ENCODE results near the gene INAFM2. TPM values are rescaled to one million over a fixed set of nuclear protein-coding genes. Genes with fewer than 3 reads are reported as not detected.

Gene INAFM2
- total and polyA plus RNA-seq, 2 experiments from 2014 or later: 13.7 to 19.5 TPM

DNA sequence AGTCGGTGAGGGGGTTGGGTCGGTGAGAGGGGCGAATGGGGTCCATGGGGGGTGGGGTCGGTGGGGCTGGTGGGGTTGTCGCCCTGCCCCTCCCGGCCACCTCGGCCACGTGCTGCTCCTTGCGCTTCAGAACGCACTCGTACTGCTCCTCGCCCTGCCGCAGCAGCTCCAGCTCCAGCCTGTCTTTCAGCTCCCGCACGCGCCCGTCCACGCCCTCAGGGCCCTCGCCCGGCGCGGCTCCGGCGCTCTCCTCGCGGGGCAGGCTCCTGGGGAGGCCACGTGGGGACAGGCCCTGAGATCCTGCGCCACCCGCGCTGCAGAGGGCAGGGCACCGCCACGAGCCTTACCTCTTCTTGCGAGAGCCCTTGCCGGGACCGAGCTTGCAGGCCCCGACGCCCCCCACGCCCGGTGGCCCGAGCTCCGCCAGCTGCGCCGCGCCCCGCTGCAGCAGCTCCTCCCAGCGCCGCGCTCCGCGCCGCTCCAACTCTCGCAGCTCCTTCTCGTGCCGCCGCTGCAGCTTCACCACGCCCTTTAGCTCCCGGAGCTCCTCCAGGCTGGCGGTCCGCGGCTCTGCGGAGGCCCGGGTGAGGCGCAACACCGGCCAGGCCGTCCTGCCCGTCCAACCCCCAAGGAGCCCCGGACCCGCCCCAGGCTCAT, 32.4 kb upstream of the INAFM2 start:
- DNase-seq (ENCODE audit: low spot score): peak; percentile 85

DNA sequence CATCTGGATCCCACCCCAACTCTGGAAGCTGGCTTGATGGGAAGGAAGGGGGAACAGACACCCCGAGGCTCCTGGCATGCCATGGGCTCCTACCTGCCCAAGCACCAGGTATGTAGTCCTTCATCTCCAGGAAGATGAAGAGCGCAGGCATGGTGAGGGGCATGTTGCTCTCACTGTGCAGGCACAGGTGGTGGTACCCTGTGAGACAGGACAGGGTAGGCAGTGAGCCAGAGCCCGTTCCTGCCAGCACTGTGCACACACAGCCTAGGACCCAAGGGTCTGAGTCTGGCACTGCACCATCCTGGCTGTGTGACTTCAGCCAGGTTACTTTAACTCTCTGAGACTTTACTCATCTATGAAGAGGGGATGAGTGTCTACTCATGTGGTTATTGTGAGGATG, 31.2 kb upstream of the INAFM2 start:
- TF ChIP-seq EZH2 (IDR thresholded peaks at IDR 0.05; ENCODE audit: borderline replicate concordance) (no peak), EZH2phosphoT487 (IDR thresholded peaks at IDR 0.05; ENCODE audit: low read depth, severe bottlenecking, unreplicated experiment) (no peak)
- TF ChIP-seq, protein P1, sequence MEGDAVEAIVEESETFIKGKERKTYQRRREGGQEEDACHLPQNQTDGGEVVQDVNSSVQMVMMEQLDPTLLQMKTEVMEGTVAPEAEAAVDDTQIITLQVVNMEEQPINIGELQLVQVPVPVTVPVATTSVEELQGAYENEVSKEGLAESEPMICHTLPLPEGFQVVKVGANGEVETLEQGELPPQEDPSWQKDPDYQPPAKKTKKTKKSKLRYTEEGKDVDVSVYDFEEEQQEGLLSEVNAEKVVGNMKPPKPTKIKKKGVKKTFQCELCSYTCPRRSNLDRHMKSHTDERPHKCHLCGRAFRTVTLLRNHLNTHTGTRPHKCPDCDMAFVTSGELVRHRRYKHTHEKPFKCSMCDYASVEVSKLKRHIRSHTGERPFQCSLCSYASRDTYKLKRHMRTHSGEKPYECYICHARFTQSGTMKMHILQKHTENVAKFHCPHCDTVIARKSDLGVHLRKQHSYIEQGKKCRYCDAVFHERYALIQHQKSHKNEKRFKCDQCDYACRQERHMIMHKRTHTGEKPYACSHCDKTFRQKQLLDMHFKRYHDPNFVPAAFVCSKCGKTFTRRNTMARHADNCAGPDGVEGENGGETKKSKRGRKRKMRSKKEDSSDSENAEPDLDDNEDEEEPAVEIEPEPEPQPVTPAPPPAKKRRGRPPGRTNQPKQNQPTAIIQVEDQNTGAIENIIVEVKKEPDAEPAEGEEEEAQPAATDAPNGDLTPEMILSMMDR (IDR thresholded peaks at IDR 0.05; ENCODE audit: poor library complexity): no peak
- no peak overlapping the region for H3K4me2 ChIP-seq
- no peaks in the 10 kb centered on the region for H4K20me1 ChIP-seq (ENCODE audit: insufficient read depth, poor library complexity, severe bottlenecking)
- H3K79me2 ChIP-seq: no peaks in the 10 kb centered on the region
- no peak for DNase-seq (ENCODE audit: low spot score)
- 92% methylated on average over 3 of the region's 3 CpGs for WGBS (ENCODE audit: low lambda C conversion rate, missing lambda C conversion rate)
- no peaks in the 10 kb centered on the region for H3K9me3 ChIP-seq (ENCODE audit: low read depth)
- H3K9me2 ChIP-seq (replicated peaks; ENCODE audit: insufficient read depth): no peaks in the 10 kb centered on the region
- H3K27me3 ChIP-seq: peaks cover 45% of the 10 kb centered on the region
- peaks cover 19% of the 10 kb centered on the region for H3K4me1 ChIP-seq (ENCODE audit: insufficient read depth)
- no peak overlapping the region for H3K27ac ChIP-seq
- no peak overlapping the region for H3K4me3 ChIP-seq
- H2AFZ ChIP-seq: no peak overlapping the region
- no peaks in the 10 kb centered on the region for H3K36me3 ChIP-seq (replicated peaks; ENCODE audit: insufficient read depth, low read depth)

More for the DNA sequence above, 32.4 kb upstream of the INAFM2 start:
- peaks cover 45% of the 10 kb centered on the region for H3K27me3 ChIP-seq
- no peaks in the 10 kb centered on the region for H3K9me2 ChIP-seq (replicated peaks; ENCODE audit: insufficient read depth)
- TF ChIP-seq EZH2 (IDR thresholded peaks at IDR 0.05; ENCODE audit: borderline replicate concordance) (no peak), EZH2phosphoT487 (IDR thresholded peaks at IDR 0.05; ENCODE audit: low read depth, severe bottlenecking, unreplicated experiment) (no peak)
- TF ChIP-seq, protein P1 (IDR thresholded peaks at IDR 0.05; ENCODE audit: poor library complexity): no peak
- H3K79me2 ChIP-seq: no peaks in the 10 kb centered on the region
- no peaks in the 10 kb centered on the region for H3K36me3 ChIP-seq (replicated peaks; ENCODE audit: insufficient read depth, low read depth)
- 2% methylated on average over 56 of the region's 68 CpGs for whole genome bisulfite sequencing (ENCODE audit: low lambda C conversion rate, missing lambda C conversion rate)
- no peaks in the 10 kb centered on the region for H3K9me3 ChIP-seq (ENCODE audit: low read depth)
- H3K4me1 ChIP-seq (ENCODE audit: insufficient read depth): peaks cover 20% of the 10 kb centered on the region
- H3K27ac ChIP-seq: no peak overlapping the region
- H3K4me3 ChIP-seq: peak overlapping the region; percentile 20
- peak overlapping the region; percentile 96 for H3K4me2 ChIP-seq
- H2AFZ ChIP-seq: no peak overlapping the region
- H4K20me1 ChIP-seq (ENCODE audit: insufficient read depth, poor library complexity, severe bottlenecking): no peaks in the 10 kb centered on the region

GRCh38 chr15:40293006-40293405, 30.5 kb upstream of the INAFM2 start:
- no peak overlapping the region for H3K4me2 ChIP-seq
- no peak for TF ChIP-seq EZH2phosphoT487 (IDR thresholded peaks at IDR 0.05; ENCODE audit: low read depth, severe bottlenecking, unreplicated experiment)
- no peak for TF ChIP-seq EZH2 (IDR thresholded peaks at IDR 0.05; ENCODE audit: borderline replicate concordance)

More at GRCh38 chr15:40293006-40293405, 30.5 kb upstream of the INAFM2 start:
- Histone ChIP-seq H3K27ac (no peak overlapping the region), H3K4me1 (ENCODE audit: insufficient read depth) (peaks cover 19% of the 10 kb centered on the region), H3K9me2 (replicated peaks; ENCODE audit: insufficient read depth) (no peaks in the 10 kb centered on the region), H4K20me1 (ENCODE audit: insufficient read depth, poor library complexity, severe bottlenecking) (no peaks in the 10 kb centered on the region), H3K79me2 (no peaks in the 10 kb centered on the region), H3K4me3 (no peak overlapping the region), H3K27me3 (peaks cover 45% of the 10 kb centered on the region), H2AFZ (no peak overlapping the region), H3K36me3 (replicated peaks; ENCODE audit: insufficient read depth, low read depth) (no peaks in the 10 kb centered on the region), H3K9me3 (ENCODE audit: low read depth) (no peaks in the 10 kb centered on the region)
- no peak for DNase-seq (ENCODE audit: low spot score)

All from hepatocyte (in vitro differentiated cells).